Activated naive CD8-positive, alpha-beta T cell treated with anti-CD3 and anti-CD28 coated beads, Interleukin-2, amount 50 U/mL, for 24 hours (primary cell): ENCODE measurements around the gene L3MBTL3.
"Not testable (repeated sequence)": the region's sequence is repeated elsewhere in the genome, so short reads cannot be mapped to it uniquely, and the experiment has no call there.

Source experiments
- ATAC-seq: fragments of 150-1000 bp; cut with Tn5 transposase; one replicate; pipeline ENCODE4 v1.10.0; 2021
- DNase-seq: peaks from one replicate; pipeline ENCODE4 v3.0.0; 2021
- H3K27ac Mint-ChIP-seq: one replicate; pipeline ENCODE4 v1.8.0; 2021; ENCODE audit warnings: mild to moderate bottlenecking, mixed read lengths
- H3K27me3 Mint-ChIP-seq: one replicate; pipeline ENCODE4 v1.8.0; 2021; ENCODE audit warnings: mixed read lengths
- H3K36me3 Mint-ChIP-seq: one replicate; pipeline ENCODE4 v1.8.0; 2021; ENCODE audit warnings: low read depth, mixed read lengths
- H3K4me1 Mint-ChIP-seq: one replicate; pipeline ENCODE4 v1.8.0; 2021; ENCODE audit warnings: mixed read lengths
- H3K4me3 Mint-ChIP-seq: one replicate; pipeline ENCODE4 v1.8.0; 2021; ENCODE audit warnings: mild to moderate bottlenecking, moderate library complexity, mixed read lengths
- H3K9me3 Mint-ChIP-seq: one replicate; pipeline ENCODE4 v1.8.0; 2021; ENCODE audit warnings: mixed read lengths

L3MBTL3 gene

GRCh38 chr6:130076512-130076911, 58.1 kb downstream of the L3MBTL3 start:
- Mint-ChIP-seq H3K4me3 (no peak overlapping the region), H3K27me3 (no peaks in the 10 kb centered on the region), H3K27ac (no peak overlapping the region), H3K36me3 (peaks cover 15% of the 10 kb centered on the region), H3K9me3 (no peaks in the 10 kb centered on the region), H3K4me1 (peaks cover 12% of the 10 kb centered on the region)
- DNase-seq (no peak), ATAC-seq (no peak)

- no peak overlapping the region for H3K4me3 Mint-ChIP-seq
- H3K27ac Mint-ChIP-seq, result no peak overlapping the region
- peaks cover 4% of the 10 kb centered on the region for H3K9me3 Mint-ChIP-seq
- peaks cover 11% of the 10 kb centered on the region for H3K4me1 Mint-ChIP-seq
- peaks cover 49% of the 10 kb centered on the region for H3K36me3 Mint-ChIP-seq
- DNase-seq (no peak), ATAC-seq (no peak)
- H3K27me3 Mint-ChIP-seq, result no peaks in the 10 kb centered on the region
These were observed 72.4 kb downstream of the L3MBTL3 start for GRCh38 chr6:130090796-130091195.

GRCh38 chr6:130093546-130093945, 75.2 kb downstream of the L3MBTL3 start:
- Mint-ChIP-seq H3K36me3 (peaks cover 44% of the 10 kb centered on the region), H3K9me3 (peaks cover 4% of the 10 kb centered on the region), H3K27me3 (no peaks in the 10 kb centered on the region), H3K4me3 (no peak overlapping the region), H3K27ac (no peak overlapping the region), H3K4me1 (peaks cover 11% of the 10 kb centered on the region)
- DNase-seq (no peak), ATAC-seq (no peak)

- Mint-ChIP-seq H3K27ac (no peak overlapping the region), H3K9me3 (no peaks in the 10 kb centered on the region), H3K4me3 (no peak overlapping the region), H3K4me1 (peaks cover 3% of the 10 kb centered on the region), H3K27me3 (no peaks in the 10 kb centered on the region), H3K36me3 (peaks cover 37% of the 10 kb centered on the region)
- ATAC-seq, result no peak
- DNase-seq, result no peak
These were observed 79.9 kb downstream of the L3MBTL3 start for GRCh38 chr6:130098317-130098716.

GRCh38 chr6:130099119-130099518, 80.7 kb downstream of the L3MBTL3 start:
- Mint-ChIP-seq H3K27ac (no peak overlapping the region), H3K4me3 (no peak overlapping the region), H3K36me3 (peaks cover 32% of the 10 kb centered on the region), H3K27me3 (no peaks in the 10 kb centered on the region), H3K4me1 (no peaks in the 10 kb centered on the region), H3K9me3 (no peaks in the 10 kb centered on the region)
- ATAC-seq, result no peak
- no peak for DNase-seq

- Mint-ChIP-seq H3K9me3 (no peaks in the 10 kb centered on the region), H3K27me3 (no peaks in the 10 kb centered on the region), H3K27ac (no peak overlapping the region), H3K4me1 (peaks cover 14% of the 10 kb centered on the region), H3K4me3 (no peak overlapping the region), H3K36me3 (peaks cover 38% of the 10 kb centered on the region)
- ATAC-seq (no peak), DNase-seq (no peak)
These were observed 87.8 kb downstream of the L3MBTL3 start for GRCh38 chr6:130105996-130106704.

- Mint-ChIP-seq H3K4me1 (peaks cover 14% of the 10 kb centered on the region), H3K36me3 (peaks cover 32% of the 10 kb centered on the region)
These were observed 89.3 kb downstream of the L3MBTL3 start for GRCh38 chr6:130107710-130108109.

GRCh38 chr6:130111031-130111430, 92.7 kb downstream of the L3MBTL3 start:
- Mint-ChIP-seq H3K9me3 (no peaks in the 10 kb centered on the region), H3K4me1 (peaks cover 34% of the 10 kb centered on the region), H3K36me3 (peaks cover 40% of the 10 kb centered on the region), H3K27ac (no peak overlapping the region), H3K27me3 (no peaks in the 10 kb centered on the region), H3K4me3 (no peak overlapping the region)
- no peak for DNase-seq
- ATAC-seq, result no peak

More at GRCh38 chr6:130107710-130108109, 89.3 kb downstream of the L3MBTL3 start:
- no peaks in the 10 kb centered on the region for H3K9me3 Mint-ChIP-seq
- no peak for DNase-seq
- H3K27ac Mint-ChIP-seq, result no peak overlapping the region
- no peak overlapping the region for H3K4me3 Mint-ChIP-seq
- H3K27me3 Mint-ChIP-seq, result no peaks in the 10 kb centered on the region
- no peak for ATAC-seq

GRCh38 chr6:130113201-130113710, 94.9 kb downstream of the L3MBTL3 start:
- no peak overlapping the region for H3K27ac Mint-ChIP-seq

GRCh38 chr6:130115036-130115435, 96.7 kb downstream of the L3MBTL3 start:
- no peaks in the 10 kb centered on the region for H3K27me3 Mint-ChIP-seq
- peaks cover 23% of the 10 kb centered on the region for H3K36me3 Mint-ChIP-seq
- peak overlapping the region; percentile 73 for H3K27ac Mint-ChIP-seq
- H3K4me1 Mint-ChIP-seq, result peaks cover 30% of the 10 kb centered on the region
- no peak for ATAC-seq
- H3K9me3 Mint-ChIP-seq, result no peaks in the 10 kb centered on the region
- no peak overlapping the region for H3K4me3 Mint-ChIP-seq
- no peak for DNase-seq

More at GRCh38 chr6:130113201-130113710, 94.9 kb downstream of the L3MBTL3 start:
- DNase-seq (no peak), ATAC-seq (no peak)
- Mint-ChIP-seq H3K4me3 (no peak overlapping the region), H3K27me3 (no peaks in the 10 kb centered on the region), H3K4me1 (peaks cover 28% of the 10 kb centered on the region), H3K9me3 (no peaks in the 10 kb centered on the region), H3K36me3 (peaks cover 36% of the 10 kb centered on the region)

- Mint-ChIP-seq H3K4me1 (peaks cover 33% of the 10 kb centered on the region), H3K27ac (no peak overlapping the region), H3K36me3 (peaks cover 20% of the 10 kb centered on the region), H3K27me3 (no peaks in the 10 kb centered on the region), H3K4me3 (no peak overlapping the region), H3K9me3 (no peaks in the 10 kb centered on the region)
- no peak for DNase-seq
- ATAC-seq, result no peak
These were observed 97.9 kb downstream of the L3MBTL3 start for GRCh38 chr6:130116273-130116672.

- H3K36me3 Mint-ChIP-seq, result peaks cover 14% of the 10 kb centered on the region
- not testable (repeated sequence) for ATAC-seq, H3K27ac Mint-ChIP-seq, H3K9me3 Mint-ChIP-seq, H3K27me3 Mint-ChIP-seq, H3K4me3 Mint-ChIP-seq, DNase-seq
- H3K4me1 Mint-ChIP-seq, result peaks cover 33% of the 10 kb centered on the region
These were observed 98.9 kb downstream of the L3MBTL3 start for GRCh38 chr6:130117187-130117701.

- Mint-ChIP-seq H3K4me1 (peaks cover 29% of the 10 kb centered on the region), H3K27ac (no peak overlapping the region), H3K36me3 (peaks cover 14% of the 10 kb centered on the region), H3K27me3 (no peaks in the 10 kb centered on the region), H3K4me3 (no peak overlapping the region), H3K9me3 (no peaks in the 10 kb centered on the region)
- ATAC-seq (no peak), DNase-seq (no peak)
These were observed 99.9 kb downstream of the L3MBTL3 start for GRCh38 chr6:130118236-130118635.

- peaks cover 16% of the 10 kb centered on the region for H3K36me3 Mint-ChIP-seq
- H3K4me3 Mint-ChIP-seq, result no peak overlapping the region
- H3K4me1 Mint-ChIP-seq, result peaks cover 27% of the 10 kb centered on the region
- no peak overlapping the region for H3K27ac Mint-ChIP-seq
- no peaks in the 10 kb centered on the region for H3K9me3 Mint-ChIP-seq
- no peaks in the 10 kb centered on the region for H3K27me3 Mint-ChIP-seq
- ATAC-seq (no peak), DNase-seq (no peak)
These were observed 100.8 kb downstream of the L3MBTL3 start for GRCh38 chr6:130119211-130119610.

GRCh38 chr6:130120731-130121130, 102.3 kb downstream of the L3MBTL3 start:
- no peak for ATAC-seq
- peaks cover 4% of the 10 kb centered on the region for H3K9me3 Mint-ChIP-seq
- no peaks in the 10 kb centered on the region for H3K27me3 Mint-ChIP-seq
- H3K4me1 Mint-ChIP-seq, result peaks cover 16% of the 10 kb centered on the region
- H3K36me3 Mint-ChIP-seq, result peaks cover 14% of the 10 kb centered on the region
- no peak overlapping the region for H3K4me3 Mint-ChIP-seq
- DNase-seq, result no peak
- no peak overlapping the region for H3K27ac Mint-ChIP-seq
